ENCODE data around the gene SLC22A31. TPM values are rescaled to one million over a fixed set of nuclear protein-coding genes. Genes with fewer than 3 reads are reported as not detected.
"Not testable (repeated sequence)": the region's sequence is repeated elsewhere in the genome, so short reads cannot be mapped to it uniquely, and the experiment has no call there.

SLC22A31 gene
- total and polyA plus RNA-seq, 10 donors: 0.98 to 8.3 (median 4.6) TPM

DNA sequence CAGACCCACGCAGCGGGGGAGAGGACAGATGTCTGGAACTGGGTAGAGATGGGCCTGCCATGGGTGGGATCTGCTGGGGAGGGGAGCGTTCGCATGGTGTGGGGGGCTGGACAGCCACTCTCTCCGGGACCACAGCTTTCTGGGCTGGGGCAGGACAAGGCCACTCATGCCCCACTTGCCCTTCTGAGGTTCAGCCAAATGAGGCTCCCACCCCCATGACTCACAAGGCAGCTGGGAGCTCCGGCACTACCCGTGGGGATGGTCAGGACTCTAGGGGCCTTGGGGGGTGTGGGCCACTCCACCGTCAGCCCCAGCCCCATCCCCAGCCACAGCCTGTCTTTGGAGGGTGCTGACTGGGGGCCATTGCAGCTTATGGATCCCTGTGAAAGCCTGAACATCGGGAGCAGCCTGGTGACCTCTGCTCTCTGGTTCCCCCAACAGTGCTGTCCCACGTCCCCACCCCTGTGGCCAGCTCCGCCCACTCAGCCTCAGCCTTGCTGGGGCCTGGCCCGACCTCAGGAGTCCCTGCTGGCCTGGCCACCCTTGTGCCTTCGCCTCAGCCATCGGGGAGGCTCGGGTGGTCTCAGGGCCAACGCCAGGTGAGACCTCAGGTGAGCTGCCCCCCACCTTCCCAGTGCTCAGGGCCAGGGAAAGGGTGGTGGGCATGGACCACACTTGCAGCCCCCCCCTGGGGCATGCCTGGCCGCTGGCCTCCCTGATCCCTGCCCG is 33.5 kb downstream of the SLC22A31 start:
- Histone ChIP-seq H3K27me3 (replicated peaks in 1 of 7) (peaks cover 0 to 67% (median 14%) of the 10 kb centered on the region in 7 donors), H3K4me3 (peak overlapping the region in 6 of 8 donors; percentile 14 to 53 (median 30)), H3K9me3 (no peaks in the 10 kb centered on the region), H3K27ac (peak overlapping the region in 5 of 8 donors; percentile 58 to 66 (median 60)), H3K4me1 (peaks cover 15 to 68% (median 36%) of the 10 kb centered on the region in 6 donors), H3K36me3 (no peaks in the 10 kb centered on the region)
- no peak for TF ChIP-seq POLR2A (IDR thresholded peaks at IDR 0.05)
- TF ChIP-seq, protein P1, sequence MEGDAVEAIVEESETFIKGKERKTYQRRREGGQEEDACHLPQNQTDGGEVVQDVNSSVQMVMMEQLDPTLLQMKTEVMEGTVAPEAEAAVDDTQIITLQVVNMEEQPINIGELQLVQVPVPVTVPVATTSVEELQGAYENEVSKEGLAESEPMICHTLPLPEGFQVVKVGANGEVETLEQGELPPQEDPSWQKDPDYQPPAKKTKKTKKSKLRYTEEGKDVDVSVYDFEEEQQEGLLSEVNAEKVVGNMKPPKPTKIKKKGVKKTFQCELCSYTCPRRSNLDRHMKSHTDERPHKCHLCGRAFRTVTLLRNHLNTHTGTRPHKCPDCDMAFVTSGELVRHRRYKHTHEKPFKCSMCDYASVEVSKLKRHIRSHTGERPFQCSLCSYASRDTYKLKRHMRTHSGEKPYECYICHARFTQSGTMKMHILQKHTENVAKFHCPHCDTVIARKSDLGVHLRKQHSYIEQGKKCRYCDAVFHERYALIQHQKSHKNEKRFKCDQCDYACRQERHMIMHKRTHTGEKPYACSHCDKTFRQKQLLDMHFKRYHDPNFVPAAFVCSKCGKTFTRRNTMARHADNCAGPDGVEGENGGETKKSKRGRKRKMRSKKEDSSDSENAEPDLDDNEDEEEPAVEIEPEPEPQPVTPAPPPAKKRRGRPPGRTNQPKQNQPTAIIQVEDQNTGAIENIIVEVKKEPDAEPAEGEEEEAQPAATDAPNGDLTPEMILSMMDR (IDR thresholded peaks at IDR 0.05 in 8 of 11, conservative IDR thresholded peaks at IDR 0.05 in 3 of 11): no peak
- TF ChIP-seq POLR2AphosphoS5 (IDR thresholded peaks at IDR 0.05): no peak
- WGBS, 5 donors: 61 to 72% (median 65%) methylated on average over 6 to 18 of the region's 18 CpGs
- intact Hi-C loops (cut with DNase I; ENCODE audit: low total_unique reads): loop anchor here (5.0 to 10.0 kb wide), 2 partner anchors 222 to 430 kb away; no protein-coding TSS in a partner anchor
- no peak for DNase-seq

DNA sequence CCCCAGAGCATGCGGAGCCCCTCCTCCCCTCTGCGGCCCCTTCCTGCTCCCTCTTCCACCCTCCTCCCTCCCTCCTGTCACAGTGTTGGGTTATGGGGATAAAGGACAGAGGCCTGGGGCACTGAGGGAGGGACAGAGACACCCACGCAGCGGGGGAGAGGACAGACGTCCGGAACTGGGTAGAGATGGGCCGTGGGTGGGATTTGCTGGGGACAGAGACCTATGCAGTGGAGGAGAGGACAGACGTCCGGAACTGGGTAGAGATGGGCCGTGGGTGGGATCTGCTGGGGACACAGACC is 34.7 kb downstream of the SLC22A31 start:
- not testable (repeated sequence) for DNase-seq, H3K36me3 ChIP-seq, H3K9me3 ChIP-seq, H3K4me3 ChIP-seq
- Histone ChIP-seq H3K27me3 (replicated peaks in 1 of 7) (peaks cover 0 to 68% (median 14%) of the 10 kb centered on the region in 7 donors), H3K4me1 (peaks cover 10 to 56% (median 25%) of the 10 kb centered on the region in 6 donors), H3K27ac (peak overlapping the region in 6 of 8 donors; percentile 5 to 75 (median 67))
- WGBS, 5 donors: 72 to 82% (median 79%) methylated on average over 10 of the region's 10 CpGs
- intact Hi-C loops (cut with DNase I; ENCODE audit: low total_unique reads): loop anchor here (5.0 to 10.0 kb wide), 2 partner anchors 221 to 428 kb away; no protein-coding TSS in a partner anchor
- peak in 1 of 3 donors; percentile 12 for TF ChIP-seq POLR2AphosphoS5 (IDR thresholded peaks at IDR 0.05)

DNA sequence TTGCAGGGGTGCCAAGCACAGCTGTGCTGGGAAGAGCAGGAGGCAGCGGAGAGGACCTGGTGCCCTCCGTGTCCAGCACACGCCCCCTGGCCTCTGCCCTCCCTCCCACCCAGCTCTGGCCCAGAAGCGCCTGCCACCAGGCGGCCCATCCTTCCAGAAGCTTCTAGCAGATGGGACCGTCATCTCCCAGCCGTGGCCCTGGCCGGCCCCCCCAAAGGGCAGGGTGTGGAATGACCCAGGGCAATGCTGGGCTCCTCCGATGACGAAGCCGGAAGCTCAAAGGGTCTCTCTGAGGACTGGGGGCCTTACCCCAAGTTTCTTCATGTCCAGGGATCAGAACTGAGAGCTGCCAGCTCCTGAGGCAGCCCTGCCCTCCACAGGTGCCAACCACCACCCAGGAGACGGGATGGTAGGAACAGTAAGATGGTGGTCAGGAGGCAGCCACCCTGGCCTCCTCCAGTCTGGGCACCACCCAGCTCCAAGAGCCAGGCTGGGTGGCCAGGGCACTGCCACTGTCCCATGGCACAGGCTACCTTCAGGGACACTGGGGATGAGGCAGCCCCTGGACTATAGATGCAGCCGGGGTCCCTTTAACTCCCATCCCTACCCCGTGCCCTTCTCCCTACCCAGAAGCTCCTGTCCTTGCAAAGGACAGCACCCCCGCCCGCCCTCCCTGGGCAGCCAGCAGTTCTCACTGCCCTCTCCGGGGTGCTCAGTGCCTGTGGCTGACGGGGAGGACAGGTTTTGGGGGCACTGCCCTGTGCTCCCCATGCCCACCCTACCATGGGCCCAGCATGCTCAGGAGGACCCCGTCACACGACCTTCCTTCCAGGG is 35.3 kb downstream of the SLC22A31 start:
- 77 to 87% (median 81%) methylated on average over 16 to 20 of the region's 20 CpGs for WGBS, 5 donors
- intact Hi-C loops (cut with DNase I; ENCODE audit: low total_unique reads): loop anchor here (5.0 to 10.0 kb wide), 2 partner anchors 220 to 428 kb away; no protein-coding TSS in a partner anchor
- Histone ChIP-seq H3K9me3 (no peaks in the 10 kb centered on the region), H3K27me3 (replicated peaks in 1 of 7) (peaks cover 0 to 62% (median 14%) of the 10 kb centered on the region in 7 donors), H3K4me3 (no peak overlapping the region), H3K4me1 (peaks cover 8 to 50% (median 20%) of the 10 kb centered on the region in 6 donors), H3K27ac (peak overlapping the region in 7 of 8 donors; percentile 5 to 75 (median 61)), H3K36me3 (no peaks in the 10 kb centered on the region)
- TF ChIP-seq POLR2A (IDR thresholded peaks at IDR 0.05) (no peak), POLR2AphosphoS5 (IDR thresholded peaks at IDR 0.05) (peak in 1 of 3 donors; percentile 63)
- no peak for DNase-seq

DNA sequence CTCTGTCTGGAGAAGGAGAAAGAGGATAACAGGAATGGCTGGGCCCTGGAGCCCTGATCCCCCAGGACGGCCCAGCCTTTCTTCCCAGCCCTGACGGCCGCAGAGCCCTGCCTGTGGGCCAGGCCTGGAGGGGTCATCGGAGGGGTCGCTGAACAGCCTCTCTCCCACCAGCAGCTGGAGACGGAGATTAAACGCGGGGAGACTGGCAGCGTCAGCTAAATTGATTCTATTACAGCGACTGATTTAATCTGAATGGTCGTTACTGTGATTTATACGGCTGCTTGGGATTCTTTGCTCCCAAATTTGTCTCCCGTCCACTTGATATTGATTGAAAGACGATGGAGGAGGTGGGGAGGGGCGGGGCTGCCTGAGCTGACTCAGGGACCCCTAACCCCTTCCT is 35.9 kb downstream of the SLC22A31 start:
- no peak for DNase-seq
- peaks cover 8 to 44% (median 16%) of the 10 kb centered on the region in 6 donors for H3K4me1 ChIP-seq
- H3K27me3 ChIP-seq (replicated peaks in 1 of 7): peaks cover 0 to 60% (median 9%) of the 10 kb centered on the region in 7 donors
- intact Hi-C loops (cut with DNase I; ENCODE audit: low total_unique reads): loop anchor here (10.0 kb wide), 1 partner anchor 220 kb away; no protein-coding TSS in a partner anchor
- peak overlapping the region in 6 of 8 donors; percentile 5 to 75 (median 67) for H3K27ac ChIP-seq
- 73 to 89% (median 80%) methylated on average over 15 of the region's 15 CpGs for WGBS, 5 donors
- H3K36me3 ChIP-seq: no peaks in the 10 kb centered on the region
- no peak overlapping the region for H3K4me3 ChIP-seq
- no peak for TF ChIP-seq POLR2A (IDR thresholded peaks at IDR 0.05)
- TF ChIP-seq POLR2AphosphoS5 (IDR thresholded peaks at IDR 0.05): peak in 1 of 3 donors; percentile 50
- H3K9me3 ChIP-seq: no peaks in the 10 kb centered on the region

DNA sequence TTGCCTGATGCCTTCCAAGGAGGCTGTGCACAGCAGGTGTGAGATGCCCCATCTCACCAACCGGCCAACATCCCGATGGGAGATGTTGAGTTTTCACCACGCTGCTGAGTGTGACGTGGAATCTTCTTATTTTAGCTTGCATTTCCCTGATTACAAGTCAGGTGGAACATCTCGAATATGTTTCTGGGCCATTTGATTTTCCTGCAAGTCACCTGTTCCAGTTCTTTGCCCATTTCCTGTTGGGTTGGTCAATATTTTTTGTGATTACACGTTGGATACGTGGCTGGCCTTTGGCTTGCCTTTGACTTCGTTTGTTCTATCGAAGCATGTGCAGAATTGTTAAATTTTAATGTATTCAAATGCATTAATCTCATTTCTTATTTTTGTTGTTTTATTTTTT is 37.0 kb downstream of the SLC22A31 start:
- 76 to 86% (median 76%) methylated on average over 9 of the region's 9 CpGs for whole genome bisulfite sequencing, 5 donors
- peaks cover 0 to 48% (median 0%) of the 10 kb centered on the region in 7 donors for H3K27me3 ChIP-seq (replicated peaks in 1 of 7)
- no peaks in the 10 kb centered on the region for H3K36me3 ChIP-seq
- H3K9me3 ChIP-seq: no peaks in the 10 kb centered on the region
- TF ChIP-seq POLR2AphosphoS5 (IDR thresholded peaks at IDR 0.05) (no peak), POLR2A (IDR thresholded peaks at IDR 0.05) (no peak)
- TF ChIP-seq, protein P1 (IDR thresholded peaks at IDR 0.05 in 8 of 11, conservative IDR thresholded peaks at IDR 0.05 in 3 of 11): no peak
- peaks cover 8 to 34% (median 13%) of the 10 kb centered on the region in 6 donors for H3K4me1 ChIP-seq
- DNase-seq: no peak
- H3K4me3 ChIP-seq: no peak overlapping the region
- intact Hi-C loops (cut with DNase I; ENCODE audit: low total_unique reads): loop anchor here (10.0 kb wide), 1 partner anchor 218 kb away; no protein-coding TSS in a partner anchor
- H3K27ac ChIP-seq: peak overlapping the region in 4 of 8 donors; percentile 53 to 75 (median 73)

Measured in spleen (tissue), 11 donors.